HG02678 (cell line): Measurements from ENCODE around the gene AGBL1.

Experiments
- ATAC-seq: cut with Tn5 transposase; IDR thresholded peaks from one replicate; pipeline ENCODE4 v1.9.1; 2021; ENCODE audit warnings: mild to moderate bottlenecking, moderate library complexity; ENCODE audit not compliant: unreplicated experiment

AGBL1 gene

GRCh38 chr15:86235667-86236066, 156.0 kb downstream of the AGBL1 start:
- ATAC-seq = no peak

- no peak for ATAC-seq
Observed at GRCh38 chr15:86236356-86237110, 156.9 kb downstream of the AGBL1 start.

- ATAC-seq = no peak
Observed at GRCh38 chr15:86237111-86237500, 157.4 kb downstream of the AGBL1 start.

- ATAC-seq = no peak
Observed at GRCh38 chr15:86247249-86247955, 167.7 kb downstream of the AGBL1 start.

- no peak for ATAC-seq
Observed at GRCh38 chr15:86255247-86255646, 175.6 kb downstream of the AGBL1 start.

GRCh38 chr15:86256628-86257027, 177.0 kb downstream of the AGBL1 start:
- ATAC-seq = no peak

GRCh38 chr15:86259589-86259988, 179.9 kb downstream of the AGBL1 start:
- no peak for ATAC-seq

- no peak for ATAC-seq
Observed at GRCh38 chr15:86263230-86263629, 183.6 kb downstream of the AGBL1 start.

- no peak for ATAC-seq
Observed at GRCh38 chr15:86266896-86267484, 187.3 kb downstream of the AGBL1 start.

GRCh38 chr15:86267892-86268291, 188.2 kb downstream of the AGBL1 start:
- ATAC-seq = no peak

- no peak for ATAC-seq
Observed at GRCh38 chr15:86268558-86268957, 188.9 kb downstream of the AGBL1 start.

GRCh38 chr15:86273309-86273708, 193.6 kb downstream of the AGBL1 start:
- ATAC-seq = no peak

- ATAC-seq = no peak
Observed at GRCh38 chr15:86275361-86275760, 195.7 kb downstream of the AGBL1 start.

- no peak for ATAC-seq
Observed at GRCh38 chr15:86278586-86278985, 198.9 kb downstream of the AGBL1 start.

GRCh38 chr15:86284635-86285034, 205.0 kb downstream of the AGBL1 start:
- ATAC-seq = no peak

GRCh38 chr15:86295511-86295910, 215.8 kb downstream of the AGBL1 start:
- no peak for ATAC-seq

GRCh38 chr15:86296769-86297168, 217.1 kb downstream of the AGBL1 start:
- no peak for ATAC-seq

GRCh38 chr15:86300390-86301125, 220.9 kb downstream of the AGBL1 start:
- no peak for ATAC-seq

GRCh38 chr15:86311568-86312280, 232.1 kb downstream of the AGBL1 start:
- no peak for ATAC-seq

- ATAC-seq = no peak
Observed at GRCh38 chr15:86312486-86312885, 232.8 kb downstream of the AGBL1 start.

- no peak for ATAC-seq
Observed at GRCh38 chr15:86316216-86316615, 236.5 kb downstream of the AGBL1 start.
